IMR-90 (cell line): Measurements from ENCODE around the gene GSPT1. TPM values are rescaled to one million over a fixed set of nuclear protein-coding genes. Genes with fewer than 3 reads are reported as not detected.

ENCODE experiments used
- ATAC-seq: fragments of 200-7000 bp; cut with Tn5 transposase; 2 replicates; pipeline ENCODE4 v1.9.1; 2020; ENCODE audit warnings: low read depth, mild to moderate bottlenecking, moderate library complexity
- BruUV-seq: library from RNA; stranded (reverse); fragments of 400-500 nt; replicated peaks from 2 replicates; lab custom pipeline; 2021; lab: Mats Ljungman, UMichigan
- CTCF ChIA-PET: fragments of 300-600 bp; formaldehyde crosslinking; extraction: SDS; loops from one replicate; lab custom pipeline; 2021; ENCODE audit warnings: antibody characterized with exemption; lab: Yijun Ruan, JAX
- POLR2A ChIA-PET: fragments of 300-600 bp; sonication (Branson Sonifier 250); formaldehyde crosslinking; loops from one replicate; lab custom pipeline; 2022; ENCODE audit warnings: antibody characterized with exemption; ENCODE audit not compliant: unreplicated experiment; lab: Charles Lee
- DNase-seq: peaks from one replicate; pipeline ENCODE4 v3.0.0; 2013
- H2AFZ ChIP-seq: replicated peaks from 2 replicates; pipeline ENCODE3; 2013; ENCODE audit warnings: low read length, mild to moderate bottlenecking; ENCODE audit not compliant: poor library complexity
- H2AK5ac ChIP-seq: 2 replicates; pipeline ENCODE4 v1.6.1; 2013; ENCODE audit warnings: low read depth, low read length, inconsistent platforms
- H2AK9ac ChIP-seq: replicated peaks from 2 replicates; pipeline ENCODE3; 2013; ENCODE audit warnings: mild to moderate bottlenecking, low read depth, low read length, moderate library complexity; ENCODE audit not compliant: poor library complexity
- H2BK120ac ChIP-seq: 2 replicates; pipeline ENCODE4 v1.6.1; 2013; ENCODE audit warnings: low read depth, low read length, inconsistent platforms
- H2BK15ac ChIP-seq: 3 replicates; pipeline ENCODE4 v1.6.1; 2013; ENCODE audit warnings: low read depth, low read length, inconsistent platforms
- H2BK20ac ChIP-seq: 2 replicates; pipeline ENCODE4 v1.6.1; 2013; ENCODE audit warnings: low read depth, mild to moderate bottlenecking, inconsistent platforms, low read length, moderate library complexity
- H2BK5ac ChIP-seq: 2 replicates; pipeline ENCODE4 v1.6.1; 2013; ENCODE audit warnings: mild to moderate bottlenecking, low read depth, low read length, inconsistent platforms; ENCODE audit not compliant: poor library complexity, severe bottlenecking
- H3K14ac ChIP-seq: replicated peaks from 2 replicates; pipeline ENCODE4 v1.6.1; 2013; ENCODE audit warnings: low read depth, low read length, inconsistent platforms
- H3K18ac ChIP-seq: 2 replicates; pipeline ENCODE4 v1.6.1; 2013; ENCODE audit warnings: low read depth, low read length, control low read depth
- H3K23ac ChIP-seq: 2 replicates; pipeline ENCODE4 v1.6.1; 2013; ENCODE audit warnings: low read depth, low read length, inconsistent platforms
- H3K27ac ChIP-seq: 2 replicates; pipeline ENCODE4 v1.5.1; 2013; ENCODE audit warnings: mild to moderate bottlenecking, control low read depth, low read length; ENCODE audit not compliant: insufficient read depth
- H3K27me3 ChIP-seq: 2 replicates; pipeline ENCODE4 v1.6.1; 2013; ENCODE audit warnings: low read length; ENCODE audit not compliant: control insufficient read depth, insufficient read depth
- H3K36me3 ChIP-seq: 2 replicates; pipeline ENCODE4 v1.6.1; 2013; ENCODE audit warnings: low read length, mixed read lengths; ENCODE audit not compliant: control insufficient read depth, insufficient read depth
- H3K4ac ChIP-seq: 2 replicates; pipeline ENCODE4 v1.6.1; 2013; ENCODE audit warnings: low read depth, low read length, inconsistent platforms
- H3K4me1 ChIP-seq: 2 replicates; pipeline ENCODE4 v1.6.1; 2013; ENCODE audit warnings: low read length, mixed read lengths; ENCODE audit not compliant: control insufficient read depth, insufficient read depth
- H3K4me2 ChIP-seq: 2 replicates; pipeline ENCODE4 v1.6.1; 2013; ENCODE audit warnings: low read depth, mild to moderate bottlenecking, control low read depth, low read length, moderate library complexity
- H3K4me3 ChIP-seq: 2 replicates; pipeline ENCODE4 v1.5.1; 2013; ENCODE audit warnings: low read depth, mild to moderate bottlenecking, control low read depth, low read length, moderate library complexity; ENCODE audit not compliant: insufficient read depth
- H3K56ac ChIP-seq: 2 replicates; pipeline ENCODE4 v1.6.1; 2013; ENCODE audit warnings: low read length, inconsistent platforms; ENCODE audit not compliant: insufficient read depth; ENCODE audit errors: extremely low read depth
- H3K79me1 ChIP-seq, 2 experiments: 2 replicates each; pipeline ENCODE4 v1.6.1; 2013; ENCODE audit warnings: low read length in 2 of 2, inconsistent platforms in 1 of 2, low read depth in 1 of 2
- H3K9ac ChIP-seq: 2 replicates; pipeline ENCODE4 v1.6.1; 2013; ENCODE audit warnings: low read depth, low read length, control low read depth
- H3K9me1 ChIP-seq: 2 replicates; pipeline ENCODE4 v1.6.1; 2013; ENCODE audit warnings: low read length, inconsistent platforms; ENCODE audit not compliant: insufficient read depth
- H3K9me3 ChIP-seq: 2 replicates; pipeline ENCODE4 v1.6.1; 2013; ENCODE audit warnings: low read length; ENCODE audit not compliant: control insufficient read depth, insufficient read depth
- H4K20me1 ChIP-seq: 2 replicates; pipeline ENCODE4 v1.6.1; 2013; ENCODE audit warnings: low read length, inconsistent platforms; ENCODE audit not compliant: insufficient read depth
- H4K5ac ChIP-seq: 2 replicates; pipeline ENCODE4 v1.6.1; 2013; ENCODE audit warnings: mild to moderate bottlenecking, low read depth, low read length, control low read depth
- H4K8ac ChIP-seq, 2 experiments: 2 replicates each; pipeline ENCODE4 v1.6.1; 2013; ENCODE audit warnings: low read depth in 2 of 2, low read length in 2 of 2, control low read depth in 1 of 2, inconsistent platforms in 1 of 2
- H4K91ac ChIP-seq: 2 replicates; pipeline ENCODE4 v1.6.1; 2013; ENCODE audit warnings: low read depth, low read length, inconsistent platforms; ENCODE audit not compliant: insufficient read depth
- BHLHE40 ChIP-seq: fragments of 150-350 bp; IDR thresholded peaks from 2 replicates; pipeline ENCODE4 v1.6.1; 2016; ENCODE audit warnings: mild to moderate bottlenecking, low read depth, low read length
- CEBPB ChIP-seq: IDR thresholded peaks from 2 replicates; pipeline ENCODE4 v1.6.1; 2012; ENCODE audit warnings: low read depth, low read length, improper control_type of control experiment
- CHD1 ChIP-seq: IDR thresholded peaks from 2 replicates; pipeline ENCODE4 v1.6.1; 2012; ENCODE audit warnings: low read depth, low read length, improper control_type of control experiment
- FOS ChIP-seq: fragments of 150-350 bp; IDR thresholded peaks from 2 replicates; pipeline ENCODE4 v1.6.1; 2016; ENCODE audit warnings: low read depth, low read length
- MAZ ChIP-seq: IDR thresholded peaks from 2 replicates; pipeline ENCODE4 v1.6.1; 2012; ENCODE audit warnings: low read depth, mild to moderate bottlenecking, low read length, improper control_type of control experiment, moderate library complexity, borderline replicate concordance
- MXI1 ChIP-seq: IDR thresholded peaks from 2 replicates; pipeline ENCODE4 v1.6.1; 2012; ENCODE audit warnings: low read depth, mild to moderate bottlenecking, low read length, moderate library complexity, borderline replicate concordance
- NFE2L2 ChIP-seq: fragments of 150-350 bp; IDR thresholded peaks from 2 replicates; pipeline ENCODE4 v1.6.1; 2016; ENCODE audit warnings: low read depth, mild to moderate bottlenecking, low read length
- POLR2A ChIP-seq: IDR thresholded peaks from 2 replicates; pipeline ENCODE4 v1.6.1; 2012; ENCODE audit warnings: mild to moderate bottlenecking, low read depth, low read length
- RAD21 ChIP-seq: IDR thresholded peaks from 2 replicates; pipeline ENCODE4 v1.6.1; 2012; ENCODE audit warnings: low read length, improper control_type of control experiment
- RCOR1 ChIP-seq: IDR thresholded peaks from 2 replicates; pipeline ENCODE4 v1.6.1; 2012; ENCODE audit warnings: mild to moderate bottlenecking, low read length, improper control_type of control experiment; ENCODE audit not compliant: insufficient replicate concordance
- WGBS, 2 experiments: methylation state at CpG; one replicate each; pipeline versions ENCODE4 v1.1.5 to v1.1.7; 2013; ENCODE audit warnings: missing lambda C conversion rate in 2 of 2; ENCODE audit not compliant: insufficient read length in 1 of 2; ENCODE audit errors: extremely low coverage in 2 of 2; 5-methylcytosine and 5-hydroxymethylcytosine counted together
- dilution Hi-C: fragments of 300-500 bp; cut with HindIII; formaldehyde crosslinking; loops from one replicate; pipeline ENCODE4 v1.14.3; 2018; ENCODE audit warnings: low sequenced_read_pairs; ENCODE audit not compliant: unreplicated experiment
- in situ Hi-C: fragments of 300-500 bp; cut with MboI; formaldehyde crosslinking; loops from 3 replicates; pipeline ENCODE4 v1.14.3; 2019; ENCODE audit warnings: low sequenced_read_pairs, inconsistent platforms, mixed read lengths
- intact Hi-C: fragments of 100-400 bp; cut with micrococcal nuclease; formaldehyde crosslinking; loops from 2 replicates; pipeline ENCODE4 v1.10.0; 2022
- polyA plus RNA-seq, 3 experiments: library from polyadenylated mRNA; depleted of rRNA; stranded (reverse); fragments of >200 nt; gene quantifications; 2 replicates each; pipeline ENCODE4 v1.2.3, GENCODE V29; 2012; ENCODE audit warnings: low replicate concordance in 1 of 3
- total RNA-seq: library from RNA; depleted of rRNA; stranded (reverse); fragments of >200 nt; gene quantifications from 2 replicates; pipeline ENCODE4 v1.2.3, GENCODE V29; 2012
- TF ChIP-seq, protein P1 (sequence below): conservative IDR thresholded peaks from 2 replicates; pipeline ENCODE4 v1.5.1; 2012; ENCODE audit warnings: mild to moderate bottlenecking, low read depth, low read length, improper control_type of control experiment
- TF ChIP-seq, protein P2 (sequence below): fragments of 150-350 bp; IDR thresholded peaks from 2 replicates; pipeline ENCODE4 v1.6.1; 2016; ENCODE audit warnings: low read depth, mild to moderate bottlenecking, low read length, moderate library complexity, borderline replicate concordance

The GSPT1 gene
- total and polyA plus RNA-seq, 2 of the 4 experiments (the other 2 are of a cell fraction), result 76.3 to 84.8 TPM

DNA sequence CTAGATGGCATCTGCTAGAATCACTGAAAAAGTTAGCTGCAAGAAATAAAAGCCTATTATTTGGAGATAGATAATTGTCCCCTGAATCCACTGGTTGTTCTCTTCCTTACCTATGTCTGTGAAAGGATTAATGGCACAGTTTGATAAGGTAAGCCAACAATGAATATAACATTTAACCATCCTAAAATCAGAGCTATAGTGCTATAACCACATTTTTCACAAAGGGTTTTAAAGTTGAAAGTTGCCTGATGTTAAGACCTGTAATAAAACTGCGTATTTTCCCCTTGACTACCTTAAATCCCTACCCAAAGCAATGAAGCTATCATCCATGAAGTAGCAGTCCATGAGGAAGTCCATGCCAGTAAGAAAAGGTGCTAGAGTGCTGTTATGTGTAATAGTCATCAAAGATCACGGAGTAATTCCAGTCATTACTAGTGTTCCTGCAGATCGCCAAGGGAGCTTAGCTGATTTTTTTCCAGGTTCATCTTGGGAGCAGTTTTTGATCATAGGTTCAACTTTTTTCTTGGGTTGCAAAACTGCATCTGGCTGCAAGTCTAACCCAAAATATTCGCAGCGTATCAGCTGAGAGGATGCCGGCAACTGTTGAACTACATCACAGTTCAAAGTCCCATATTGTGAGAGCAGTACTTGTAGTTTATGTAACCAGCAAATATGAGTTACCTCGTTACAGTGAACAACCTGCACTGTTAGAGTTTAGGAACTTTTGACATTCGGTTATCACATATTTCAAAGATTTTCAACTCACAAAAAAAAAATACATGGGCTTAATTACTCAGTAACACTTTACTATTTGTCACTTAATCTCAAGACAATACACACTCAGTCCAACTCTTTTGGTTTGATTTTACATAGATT, 46.2 kb downstream of the GSPT1 start (continued):
- TF ChIP-seq, protein P1, sequence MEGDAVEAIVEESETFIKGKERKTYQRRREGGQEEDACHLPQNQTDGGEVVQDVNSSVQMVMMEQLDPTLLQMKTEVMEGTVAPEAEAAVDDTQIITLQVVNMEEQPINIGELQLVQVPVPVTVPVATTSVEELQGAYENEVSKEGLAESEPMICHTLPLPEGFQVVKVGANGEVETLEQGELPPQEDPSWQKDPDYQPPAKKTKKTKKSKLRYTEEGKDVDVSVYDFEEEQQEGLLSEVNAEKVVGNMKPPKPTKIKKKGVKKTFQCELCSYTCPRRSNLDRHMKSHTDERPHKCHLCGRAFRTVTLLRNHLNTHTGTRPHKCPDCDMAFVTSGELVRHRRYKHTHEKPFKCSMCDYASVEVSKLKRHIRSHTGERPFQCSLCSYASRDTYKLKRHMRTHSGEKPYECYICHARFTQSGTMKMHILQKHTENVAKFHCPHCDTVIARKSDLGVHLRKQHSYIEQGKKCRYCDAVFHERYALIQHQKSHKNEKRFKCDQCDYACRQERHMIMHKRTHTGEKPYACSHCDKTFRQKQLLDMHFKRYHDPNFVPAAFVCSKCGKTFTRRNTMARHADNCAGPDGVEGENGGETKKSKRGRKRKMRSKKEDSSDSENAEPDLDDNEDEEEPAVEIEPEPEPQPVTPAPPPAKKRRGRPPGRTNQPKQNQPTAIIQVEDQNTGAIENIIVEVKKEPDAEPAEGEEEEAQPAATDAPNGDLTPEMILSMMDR, result no peak

DNA sequence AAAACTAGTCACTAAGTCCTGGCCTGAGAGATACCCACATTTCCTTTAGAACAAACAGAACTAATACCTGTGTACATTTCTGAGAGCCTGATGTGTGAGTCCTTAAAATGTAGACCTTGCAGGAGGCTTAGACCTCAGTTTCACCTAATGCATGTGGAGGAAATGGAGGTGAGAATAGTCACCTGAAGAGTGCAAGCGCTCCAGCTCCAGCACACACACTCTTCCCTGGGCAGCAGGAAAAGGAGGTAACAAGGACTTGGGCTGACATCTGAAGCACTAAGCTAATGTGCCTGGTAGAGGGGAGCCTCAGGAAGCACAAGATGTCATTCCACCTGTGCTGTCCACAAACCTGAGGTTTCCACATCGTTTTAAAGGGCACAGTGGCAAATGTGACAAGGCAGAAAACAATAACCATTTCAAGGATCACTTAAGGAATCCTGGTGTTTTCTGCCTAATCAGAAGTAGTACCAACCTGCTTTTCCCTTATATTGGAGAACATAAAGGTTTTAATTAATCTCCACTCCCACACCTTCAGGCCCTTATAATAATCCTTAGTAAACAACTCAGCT, 47.3 kb downstream of the GSPT1 start:
- WGBS, 2 experiments, result no CpG with 5 or more reads among the region's 2 CpGs
- H3K36me3 ChIP-seq, result peaks cover 12% of the 10 kb centered on the region
- H3K27me3 ChIP-seq, result no peaks in the 10 kb centered on the region
- H2BK15ac ChIP-seq, result no peak overlapping the region
- intact Hi-C loops, result no loop called here
- H4K5ac ChIP-seq, result no peak overlapping the region
- no TSS peak for BruUV-seq
- no peak overlapping the region for H2BK120ac ChIP-seq
- H3K79me1 ChIP-seq, result peaks cover 7 to 62% of the 10 kb centered on the region in 2 experiments
- H2BK5ac ChIP-seq, result no peak overlapping the region
- H3K14ac ChIP-seq, result no peak overlapping the region
- no peak overlapping the region for H3K18ac ChIP-seq
- no peak for ATAC-seq
- dilution Hi-C loops, result no loop called here
- H3K27ac ChIP-seq, result no peak overlapping the region
- no peak for DNase-seq
- H4K20me1 ChIP-seq, result peaks cover 19% of the 10 kb centered on the region; the same call in 1 of the 2 replicates
- H4K91ac ChIP-seq, result no peak overlapping the region
- no peak overlapping the region for H3K9ac ChIP-seq
- H2AK5ac ChIP-seq, result no peak overlapping the region
- no peak overlapping the region for H3K4me2 ChIP-seq
- no peak overlapping the region for H3K4me3 ChIP-seq
- H3K9me3 ChIP-seq, result no peaks in the 10 kb centered on the region
- peaks cover 5% of the 10 kb centered on the region; the same call in 1 of the 2 replicates for H3K9me1 ChIP-seq
- H3K56ac ChIP-seq, result no peak overlapping the region
- no peak overlapping the region for H2AFZ ChIP-seq
- no peak overlapping the region for H2AK9ac ChIP-seq
- in situ Hi-C loops, result no loop called here
- ChIA-PET CTCF (no interaction called here), POLR2A (no interaction called here)
- H2BK20ac ChIP-seq, result no peak overlapping the region
- peaks cover 6% of the 10 kb centered on the region; the same call in 1 of the 2 replicates for H3K4me1 ChIP-seq
- H3K4ac ChIP-seq, result no peak overlapping the region
- no peak overlapping the region for H3K23ac ChIP-seq
- H4K8ac ChIP-seq, result no peak overlapping the region
- TF ChIP-seq MAZ (no peak), CHD1 (no peak), RCOR1 (no peak), POLR2A (no peak), MXI1 (no peak), BHLHE40 (no peak), NFE2L2 (no peak), CEBPB (no peak), RAD21 (no peak), FOS (no peak)
- TF ChIP-seq, protein P2, sequence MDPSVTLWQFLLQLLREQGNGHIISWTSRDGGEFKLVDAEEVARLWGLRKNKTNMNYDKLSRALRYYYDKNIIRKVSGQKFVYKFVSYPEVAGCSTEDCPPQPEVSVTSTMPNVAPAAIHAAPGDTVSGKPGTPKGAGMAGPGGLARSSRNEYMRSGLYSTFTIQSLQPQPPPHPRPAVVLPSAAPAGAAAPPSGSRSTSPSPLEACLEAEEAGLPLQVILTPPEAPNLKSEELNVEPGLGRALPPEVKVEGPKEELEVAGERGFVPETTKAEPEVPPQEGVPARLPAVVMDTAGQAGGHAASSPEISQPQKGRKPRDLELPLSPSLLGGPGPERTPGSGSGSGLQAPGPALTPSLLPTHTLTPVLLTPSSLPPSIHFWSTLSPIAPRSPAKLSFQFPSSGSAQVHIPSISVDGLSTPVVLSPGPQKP, result no peak
